Raji (cell line): Measurements from ENCODE around the gene TMEM59L.
A peak's percentile ranks its signal among the peaks of the same experiment; 100 is the strongest.

Experiments used
- POLR2A ChIP-seq: IDR thresholded peaks from 2 replicates; pipeline ENCODE4 v1.6.1; 2011; ENCODE audit warnings: low read depth, low read length, control low read depth; ENCODE audit not compliant: insufficient read depth

Gene TMEM59L

GRCh38 chr19:18590273-18591272 is 22.1 kb upstream of the TMEM59L start:
- TF ChIP-seq POLR2A: no peak

GRCh38 chr19:18591735-18592385 is 20.8 kb upstream of the TMEM59L start:
- no peak for TF ChIP-seq POLR2A

DNA sequence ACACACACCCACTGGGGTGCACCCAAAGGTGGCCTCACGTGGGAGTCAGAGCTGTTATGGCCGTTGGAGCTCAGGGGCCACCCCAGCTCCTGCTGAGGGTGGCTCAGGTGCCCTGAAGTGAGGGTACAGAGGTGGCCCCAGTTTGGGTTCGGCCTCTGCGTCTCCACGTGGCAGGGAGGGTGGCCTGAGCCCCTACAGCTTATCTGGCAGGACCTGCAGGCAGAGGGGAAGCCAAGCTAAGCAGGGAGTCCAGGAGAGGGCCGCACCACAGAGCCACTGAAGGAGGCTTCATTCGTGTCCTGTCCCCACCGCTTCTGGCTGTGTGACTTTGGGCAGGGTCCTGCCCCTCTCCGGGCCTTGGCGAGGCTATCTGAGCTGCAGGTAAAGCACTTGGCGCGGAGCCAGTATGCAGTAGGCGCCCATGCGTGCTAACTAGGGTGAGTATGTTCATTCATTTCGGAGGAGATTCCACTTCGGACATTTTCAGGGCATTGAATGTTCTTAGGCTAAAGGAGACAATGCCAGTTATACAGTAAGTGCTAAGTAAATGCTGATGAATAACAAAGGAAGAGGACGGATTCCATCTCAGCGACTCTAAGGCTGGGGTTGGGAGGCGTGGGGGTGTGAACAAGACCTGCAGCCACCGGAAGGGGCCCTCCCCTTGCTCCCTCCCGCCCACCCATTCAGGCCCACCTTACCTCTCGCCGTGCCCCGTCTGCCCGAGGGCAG is 19.1 kb upstream of the TMEM59L start:
- no peak for TF ChIP-seq POLR2A

DNA sequence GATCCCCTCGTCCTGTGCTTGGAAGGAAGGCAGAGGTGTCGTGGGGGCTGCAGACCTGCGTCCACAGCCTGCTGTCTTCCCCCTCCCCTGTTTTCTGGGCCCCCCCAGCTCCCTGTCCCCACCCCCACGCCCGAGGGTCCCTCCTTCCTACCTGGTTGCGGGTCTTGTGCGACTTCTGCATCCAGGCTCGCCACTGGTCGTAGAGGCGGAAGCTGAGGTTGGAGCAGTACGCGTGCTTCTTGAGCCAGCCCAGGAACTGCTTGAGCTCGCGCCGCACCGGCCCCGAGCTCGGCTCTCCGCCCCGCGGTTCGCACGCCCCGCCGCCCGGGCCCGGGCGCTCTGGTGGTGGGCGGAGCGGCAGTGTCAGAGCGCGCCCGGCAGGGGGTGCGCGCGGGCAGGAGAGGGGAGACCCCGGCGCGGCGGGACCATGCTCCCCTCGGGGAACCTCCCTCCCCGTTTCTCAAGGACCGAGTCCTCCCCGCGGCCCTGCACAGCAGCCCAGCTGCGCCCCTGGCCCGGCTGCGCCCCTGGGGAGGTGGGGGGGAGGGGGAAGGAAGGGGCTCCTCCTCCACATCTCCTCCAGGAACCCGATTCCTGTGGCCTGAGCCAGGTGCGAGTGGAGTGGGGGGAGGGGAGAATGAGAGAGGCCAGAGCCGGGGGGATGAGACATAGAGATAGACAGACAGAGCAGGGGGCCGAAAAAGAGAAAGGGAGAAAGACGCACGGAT is 18.4 kb upstream of the TMEM59L start:
- peak; percentile 61 for TF ChIP-seq POLR2A

GRCh38 chr19:18594824-18595373 is 17.8 kb upstream of the TMEM59L start:
- no peak; the same call in 1 of the 2 replicates for TF ChIP-seq POLR2A

DNA sequence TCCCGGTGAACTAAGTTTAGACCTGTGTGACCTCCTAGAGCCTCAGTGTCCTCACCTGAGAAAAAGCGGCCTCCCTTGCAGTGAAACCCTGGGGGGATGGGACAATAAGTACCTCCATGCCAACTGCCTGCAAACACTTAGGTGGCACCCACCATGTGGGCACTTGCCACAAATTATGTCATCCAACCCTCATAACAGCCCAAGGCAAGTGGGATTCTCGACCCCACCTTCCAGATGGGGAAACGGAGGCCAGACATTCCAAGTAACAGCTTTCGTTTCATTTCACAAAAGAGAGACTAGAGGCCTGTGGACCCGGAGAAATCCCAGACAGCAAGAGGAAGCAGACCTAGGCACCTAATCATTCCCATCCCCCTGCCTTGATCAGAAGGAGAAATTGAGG is 17.2 kb upstream of the TMEM59L start:
- TF ChIP-seq POLR2A: no peak

DNA sequence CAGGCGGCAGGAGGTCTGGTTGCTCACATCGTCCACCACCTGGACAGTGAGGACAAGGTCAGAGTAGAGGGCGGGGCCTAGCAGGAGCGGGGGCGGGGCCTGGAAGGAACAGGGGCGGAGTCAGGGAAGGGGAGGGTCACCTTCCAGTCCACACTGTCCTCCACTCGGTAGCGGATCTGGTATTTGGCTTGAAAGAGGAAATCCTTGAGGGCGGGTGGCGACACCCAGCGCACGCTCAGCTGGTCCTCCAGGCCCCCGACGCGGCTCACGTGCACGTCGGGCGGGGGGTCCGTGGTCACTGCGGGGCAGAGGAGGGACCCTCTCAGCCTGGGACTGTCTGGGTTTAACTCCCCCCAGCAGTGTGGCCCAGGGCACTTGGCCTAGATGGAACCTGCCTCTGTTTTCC is 15.9 kb upstream of the TMEM59L start:
- TF ChIP-seq POLR2A: no peak

- no peak for TF ChIP-seq POLR2A
Measured at GRCh38 chr19:18597809-18598660, 14.6 kb upstream of the TMEM59L start.

GRCh38 chr19:18599485-18599884 is 13.2 kb upstream of the TMEM59L start:
- TF ChIP-seq POLR2A: no peak

- no peak for TF ChIP-seq POLR2A
Measured at GRCh38 chr19:18601875-18602274, 10.8 kb upstream of the TMEM59L start.

DNA sequence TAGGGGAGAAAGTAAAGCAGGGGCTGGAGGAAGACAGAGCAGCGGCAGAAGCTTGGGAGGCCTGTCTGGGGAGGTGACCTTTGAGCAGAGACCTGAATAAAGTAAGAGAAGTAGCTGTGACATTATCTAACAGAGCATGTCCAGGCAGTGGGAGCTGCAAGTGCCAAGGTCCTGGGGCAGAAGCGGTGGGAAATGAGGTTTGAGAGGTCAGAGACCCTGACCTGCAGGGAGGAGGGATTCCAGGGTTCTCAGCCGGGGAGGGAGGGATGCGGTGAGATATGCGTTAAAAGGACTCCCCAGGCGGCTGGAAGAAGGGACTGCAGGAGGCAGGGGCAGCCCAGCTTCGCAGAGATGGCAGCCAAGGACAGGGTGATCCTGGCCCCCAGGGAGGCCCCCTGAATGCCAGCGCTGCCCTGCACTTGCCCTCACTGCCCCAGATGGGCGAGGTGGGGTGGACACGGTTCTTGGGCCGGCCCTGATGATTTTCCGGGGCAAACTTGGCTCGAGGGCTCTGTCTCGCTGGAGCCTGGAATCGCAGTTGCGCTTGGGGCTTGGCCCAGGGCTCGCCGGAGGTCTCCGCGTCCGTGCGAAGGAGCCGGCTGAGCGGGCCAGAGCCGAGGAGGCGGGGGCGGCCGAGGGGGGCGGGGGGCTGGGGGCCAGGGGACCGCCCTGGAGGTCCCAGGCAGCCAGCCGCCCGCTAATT is 9.3 kb upstream of the TMEM59L start:
- TF ChIP-seq POLR2A: no peak

DNA sequence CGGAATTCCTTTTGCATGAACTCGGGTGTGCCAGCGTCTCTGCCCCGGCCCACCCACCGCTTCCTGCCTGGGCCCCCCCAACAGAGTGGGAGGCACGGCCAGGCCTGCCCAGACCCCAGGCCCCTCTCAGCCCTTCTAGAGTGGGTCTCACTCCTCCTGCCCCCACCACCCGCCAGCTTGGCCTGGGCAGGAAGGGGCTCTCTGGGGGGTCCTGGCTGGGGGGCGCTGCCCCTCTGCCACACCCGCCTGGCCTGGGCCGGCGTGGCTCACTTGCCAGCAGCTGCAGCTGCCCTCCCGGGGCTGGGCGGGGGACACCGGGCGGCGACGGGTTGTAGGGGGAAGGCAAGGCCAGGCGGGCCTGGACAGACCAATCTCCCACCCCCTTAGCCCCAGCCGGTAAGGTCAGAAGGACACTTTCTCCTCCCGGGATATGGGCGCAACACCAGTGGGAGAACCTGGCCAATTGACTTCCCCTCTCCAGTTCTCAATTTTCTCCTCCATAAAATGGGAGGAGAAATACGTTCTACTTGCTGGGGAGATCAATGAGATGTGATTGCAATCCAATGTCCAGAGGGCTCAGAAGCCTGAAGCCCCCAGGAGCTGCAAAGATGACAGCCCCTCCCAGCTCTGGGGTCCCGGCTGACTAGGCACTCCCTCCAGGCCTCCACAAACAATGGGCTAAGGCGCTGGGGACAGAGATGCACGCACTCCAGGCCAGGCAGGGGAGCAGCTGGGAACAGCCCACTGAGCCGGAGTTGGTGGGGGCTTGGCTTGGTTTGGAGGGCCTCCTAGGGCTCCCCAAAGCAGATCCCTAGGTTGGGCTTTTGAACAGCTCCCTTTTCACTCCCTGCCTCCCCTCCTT is 8.5 kb upstream of the TMEM59L start:
- no peak for TF ChIP-seq POLR2A
